SU-DHL-6 (cell line): ENCODE data around the gene LRRC4C.

Source experiments
- H2AFZ ChIP-seq: fragments of 200-600 bp; sonication (generic); 2 replicates; pipeline ENCODE4 v1.6.1; 2014; ENCODE audit warnings: low read depth, mild to moderate bottlenecking, moderate library complexity, mixed read lengths, antibody characterized with exemption, low read length; ENCODE audit not compliant: severe bottlenecking
- H3F3A ChIP-seq: fragments of 200-600 bp; shearing (Covaris generic); 2 replicates; pipeline ENCODE4 v1.6.0; 2016; ENCODE audit warnings: antibody characterized with exemption, mild to moderate bottlenecking; ENCODE audit not compliant: insufficient read depth
- H3K27ac ChIP-seq: fragments of 200-600 bp; sonication (generic); 2 replicates; pipeline ENCODE4 v1.5.1; 2016; ENCODE audit warnings: low read depth, mild to moderate bottlenecking, low read length, moderate library complexity, mixed read lengths
- H3K27me3 ChIP-seq: fragments of 200-600 bp; sonication (generic), shearing (Covaris generic); 2 replicates; pipeline ENCODE4 v1.6.0; 2014; ENCODE audit warnings: mild to moderate bottlenecking, low read length
- H3K36me3 ChIP-seq: fragments of 200-600 bp; sonication (generic); 2 replicates; pipeline ENCODE4 v1.6.1; 2014; ENCODE audit warnings: mild to moderate bottlenecking, low read length, mixed read lengths
- H3K4me2 ChIP-seq: fragments of 300-600, 200-600 bp; shearing (Covaris generic), sonication (generic); 2 replicates; pipeline ENCODE4 v1.6.0; 2014; ENCODE audit warnings: low read length, low read depth, mild to moderate bottlenecking; ENCODE audit not compliant: poor library complexity, severe bottlenecking
- H3K4me3 ChIP-seq: fragments of 200-600 bp; sonication (generic); 2 replicates; pipeline ENCODE4 v1.5.1; 2014; ENCODE audit warnings: antibody characterized with exemption, low read length, mild to moderate bottlenecking, mixed read lengths; ENCODE audit not compliant: insufficient read depth, poor library complexity, severe bottlenecking
- H3K79me2 ChIP-seq: fragments of 200-600 bp; sonication (generic); 2 replicates; pipeline ENCODE4 v1.6.1; 2014; ENCODE audit warnings: mild to moderate bottlenecking, low read length, moderate library complexity; ENCODE audit not compliant: insufficient read depth
- H3K9ac ChIP-seq: fragments of 200-600 bp; sonication (generic); 2 replicates; pipeline ENCODE4 v1.7.0; 2014; ENCODE audit warnings: mild to moderate bottlenecking, low read length
- H3K9me2 ChIP-seq: fragments of 200-600 bp; sonication (generic); replicated peaks from 2 replicates; pipeline ENCODE4 v1.6.1; 2014; ENCODE audit warnings: low read length; ENCODE audit not compliant: insufficient read depth
- H3K9me3 ChIP-seq: fragments of 200-600 bp; sonication (generic); 2 replicates; pipeline ENCODE4 v1.6.1; 2014; ENCODE audit warnings: low read length, mixed read lengths; ENCODE audit not compliant: insufficient read depth
- H4K20me1 ChIP-seq: fragments of 200-600 bp; sonication (generic); 2 replicates; pipeline ENCODE4 v1.6.1; 2014; ENCODE audit warnings: low read depth, mild to moderate bottlenecking, antibody characterized with exemption, low read length, moderate library complexity, mixed read lengths
- EZH2phosphoT487 ChIP-seq: fragments of 200-600 bp; sonication (generic), shearing (Covaris generic); conservative IDR thresholded peaks from 2 replicates; pipeline ENCODE4 v1.6.1; 2018; ENCODE audit warnings: mild to moderate bottlenecking, antibody characterized with exemption, low read length, moderate library complexity, mixed read lengths
- TF ChIP-seq, protein P1 (sequence below): fragments of 200-600 bp; sonication (generic); IDR thresholded peaks from one replicate; pipeline ENCODE4 v1.5.1; 2017; ENCODE audit warnings: antibody characterized with exemption, mild to moderate bottlenecking, low read length, moderate library complexity; ENCODE audit not compliant: insufficient read depth, poor library complexity, severe bottlenecking

LRRC4C gene

DNA sequence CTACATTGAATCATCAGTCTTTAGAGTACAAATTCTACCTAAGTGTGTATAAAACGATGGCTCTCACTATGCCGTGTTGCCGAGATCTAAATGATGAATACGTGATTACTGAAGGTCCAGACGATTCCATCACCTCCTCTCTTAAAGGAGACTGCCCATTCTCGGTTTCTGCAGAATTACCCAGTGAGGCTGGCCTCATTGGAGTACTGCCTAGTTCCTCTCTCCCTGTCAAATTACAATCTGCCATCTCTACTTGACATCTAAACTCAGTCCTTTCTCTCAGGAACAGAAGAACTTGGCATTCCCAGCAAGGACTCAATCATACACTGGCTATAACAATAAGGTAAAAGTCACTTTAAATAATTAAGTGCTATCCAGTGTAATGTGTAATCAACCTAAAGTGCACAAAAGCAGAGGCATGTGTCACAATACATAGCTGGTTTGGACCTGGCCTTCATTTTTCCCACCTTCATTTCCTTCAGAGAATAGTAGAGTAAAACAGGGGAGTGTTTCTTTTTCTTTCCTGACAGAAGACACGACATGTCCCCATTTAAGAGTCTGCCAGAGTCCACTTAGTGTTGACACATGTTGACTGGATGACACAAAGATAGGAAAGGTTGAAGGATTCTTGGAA is 634.1 kb downstream of the LRRC4C start:
- TF ChIP-seq EZH2phosphoT487: no peak
- TF ChIP-seq, protein P1, sequence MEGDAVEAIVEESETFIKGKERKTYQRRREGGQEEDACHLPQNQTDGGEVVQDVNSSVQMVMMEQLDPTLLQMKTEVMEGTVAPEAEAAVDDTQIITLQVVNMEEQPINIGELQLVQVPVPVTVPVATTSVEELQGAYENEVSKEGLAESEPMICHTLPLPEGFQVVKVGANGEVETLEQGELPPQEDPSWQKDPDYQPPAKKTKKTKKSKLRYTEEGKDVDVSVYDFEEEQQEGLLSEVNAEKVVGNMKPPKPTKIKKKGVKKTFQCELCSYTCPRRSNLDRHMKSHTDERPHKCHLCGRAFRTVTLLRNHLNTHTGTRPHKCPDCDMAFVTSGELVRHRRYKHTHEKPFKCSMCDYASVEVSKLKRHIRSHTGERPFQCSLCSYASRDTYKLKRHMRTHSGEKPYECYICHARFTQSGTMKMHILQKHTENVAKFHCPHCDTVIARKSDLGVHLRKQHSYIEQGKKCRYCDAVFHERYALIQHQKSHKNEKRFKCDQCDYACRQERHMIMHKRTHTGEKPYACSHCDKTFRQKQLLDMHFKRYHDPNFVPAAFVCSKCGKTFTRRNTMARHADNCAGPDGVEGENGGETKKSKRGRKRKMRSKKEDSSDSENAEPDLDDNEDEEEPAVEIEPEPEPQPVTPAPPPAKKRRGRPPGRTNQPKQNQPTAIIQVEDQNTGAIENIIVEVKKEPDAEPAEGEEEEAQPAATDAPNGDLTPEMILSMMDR: no peak
- Histone ChIP-seq H3K4me2 (no peak overlapping the region), H2AFZ (no peak overlapping the region), H3K9ac (no peak overlapping the region), H4K20me1 (no peaks in the 10 kb centered on the region), H3K79me2 (no peaks in the 10 kb centered on the region), H3K9me3 (no peaks in the 10 kb centered on the region), H3K27ac (no peak overlapping the region), H3K4me3 (no peak overlapping the region), H3K9me2 (no peaks in the 10 kb centered on the region), H3K36me3 (no peaks in the 10 kb centered on the region), H3K27me3 (no peaks in the 10 kb centered on the region), H3F3A (no peaks in the 10 kb centered on the region)

DNA sequence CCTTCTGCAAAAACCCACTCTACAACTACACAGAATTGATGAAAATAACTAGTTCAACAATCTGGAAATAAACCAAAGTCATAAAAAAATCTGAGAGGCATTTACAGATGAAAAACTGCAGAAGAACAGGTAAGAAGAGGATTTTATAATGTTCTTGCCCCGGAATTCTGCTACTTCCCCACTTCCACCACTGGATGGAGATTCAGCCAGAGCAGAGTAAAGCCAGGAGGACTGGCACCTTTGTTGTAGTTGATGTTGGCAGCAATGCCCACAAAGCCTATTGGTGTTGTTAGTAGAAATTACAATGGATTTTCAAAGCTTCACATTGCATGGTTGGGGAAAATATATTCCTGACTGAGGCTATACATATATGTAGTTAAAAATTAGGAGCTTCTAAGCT is 640.2 kb downstream of the LRRC4C start:
- no peaks in the 10 kb centered on the region for H3K9me2 ChIP-seq
- no peak overlapping the region for H3K9ac ChIP-seq
- H3F3A ChIP-seq: no peaks in the 10 kb centered on the region
- no peaks in the 10 kb centered on the region for H4K20me1 ChIP-seq
- H3K27me3 ChIP-seq: no peaks in the 10 kb centered on the region
- H3K4me2 ChIP-seq: no peak overlapping the region
- no peak for TF ChIP-seq EZH2phosphoT487
- TF ChIP-seq, protein P1: no peak
- no peak overlapping the region for H3K27ac ChIP-seq
- H3K79me2 ChIP-seq: no peaks in the 10 kb centered on the region
- H2AFZ ChIP-seq: no peak overlapping the region
- H3K9me3 ChIP-seq: no peaks in the 10 kb centered on the region
- H3K36me3 ChIP-seq: no peaks in the 10 kb centered on the region
- H3K4me3 ChIP-seq: no peak overlapping the region

DNA sequence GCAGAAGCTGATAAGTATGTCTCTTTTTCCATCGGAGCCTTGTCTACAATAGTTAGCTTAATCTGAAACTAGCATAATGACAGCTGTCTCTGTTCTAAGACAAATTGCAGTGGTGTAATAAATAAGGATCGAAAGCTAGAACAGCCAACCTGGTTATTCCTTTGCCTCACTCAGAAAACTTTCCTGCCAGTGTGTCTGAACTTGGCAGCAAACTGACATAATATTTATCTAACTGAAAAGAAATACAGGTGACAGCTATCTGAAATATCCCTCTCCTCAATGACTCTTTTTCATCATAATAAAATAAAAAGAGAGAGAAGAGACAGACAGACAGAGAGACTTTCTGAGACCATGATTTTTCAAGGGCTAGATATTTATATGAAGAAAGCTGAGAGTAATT is 642.5 kb downstream of the LRRC4C start:
- no peaks in the 10 kb centered on the region for H3F3A ChIP-seq
- no peak for TF ChIP-seq EZH2phosphoT487
- TF ChIP-seq, protein P1: no peak
- H3K27me3 ChIP-seq: no peaks in the 10 kb centered on the region
- no peak overlapping the region for H3K4me2 ChIP-seq
- no peaks in the 10 kb centered on the region for H3K9me3 ChIP-seq
- no peak overlapping the region for H3K4me3 ChIP-seq
- no peak overlapping the region for H2AFZ ChIP-seq
- no peaks in the 10 kb centered on the region for H3K36me3 ChIP-seq
- H3K79me2 ChIP-seq: no peaks in the 10 kb centered on the region
- no peaks in the 10 kb centered on the region for H4K20me1 ChIP-seq
- H3K27ac ChIP-seq: no peak overlapping the region
- no peak overlapping the region for H3K9ac ChIP-seq
- H3K9me2 ChIP-seq: no peaks in the 10 kb centered on the region
